Mucosa of gallbladder (tissue), 1 donor: ENCODE results near the gene ANKRD34B. TPM values are rescaled to one million over a fixed set of nuclear protein-coding genes. Genes with fewer than 3 reads are reported as not detected.
"Not testable (repeated sequence)": the region's sequence is repeated elsewhere in the genome, so short reads cannot be mapped to it uniquely, and the experiment has no call there.

ENCODE experiments used
- DNase-seq: peaks from one replicate; pipeline ENCODE4 v3.0.0-alpha.2; 2020; ENCODE audit warnings: low spot score
- total RNA-seq: library from RNA; stranded (reverse); gene quantifications from one replicate; pipeline ENCODE4 v1.2.1, GENCODE V29; 2021
- donor health status: DM: no; HTN: no; CAD: no.

ANKRD34B gene
- not detected for total RNA-seq

DNA sequence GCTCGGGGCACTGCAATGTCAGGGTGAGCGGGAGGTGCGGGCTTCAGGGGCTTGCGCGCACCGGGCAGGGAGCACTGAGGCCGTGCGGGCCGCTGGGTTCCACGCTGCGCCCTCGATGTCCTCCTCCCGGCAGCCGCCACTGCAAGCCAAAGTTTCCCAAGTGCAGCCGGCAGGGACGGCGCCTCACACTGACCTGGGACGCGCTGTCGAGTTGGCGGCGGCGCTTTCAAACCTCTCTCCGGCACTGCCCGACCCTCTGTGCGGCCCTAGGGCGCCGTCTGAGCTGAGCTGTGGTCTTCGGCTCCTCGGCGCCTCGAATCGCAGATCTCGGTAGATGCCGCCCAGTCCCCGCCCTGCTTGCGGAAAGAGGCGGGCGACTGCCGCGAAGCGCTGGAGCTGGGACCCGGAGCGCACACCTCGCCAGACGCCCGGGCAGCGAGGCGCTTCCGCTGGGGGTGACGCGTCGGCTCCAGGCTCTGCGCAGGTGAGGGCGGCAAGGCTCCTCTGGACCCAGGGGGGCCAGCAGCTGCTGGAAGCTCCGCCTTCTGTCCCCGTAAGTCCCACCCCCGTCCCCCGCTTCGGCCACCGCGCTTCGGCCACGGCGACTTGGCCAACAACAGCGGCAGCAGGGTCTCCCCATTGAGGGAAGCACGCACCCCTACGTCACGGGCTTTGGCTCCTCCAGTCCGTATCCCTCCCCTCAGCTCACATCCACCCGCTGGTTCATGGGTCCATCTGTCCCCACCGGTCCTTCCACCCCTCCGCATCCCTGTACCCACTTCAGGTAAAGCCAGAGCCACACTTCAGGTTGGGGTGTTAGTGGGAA is at the start of gene ANKRD34B:
ANKRD34B (minus strand) TSS at position 320 of the 826 bp plus-strand sequence. CDS start 10,261 bp downstream, outside the sequence.
- no peak for DNase-seq

DNA sequence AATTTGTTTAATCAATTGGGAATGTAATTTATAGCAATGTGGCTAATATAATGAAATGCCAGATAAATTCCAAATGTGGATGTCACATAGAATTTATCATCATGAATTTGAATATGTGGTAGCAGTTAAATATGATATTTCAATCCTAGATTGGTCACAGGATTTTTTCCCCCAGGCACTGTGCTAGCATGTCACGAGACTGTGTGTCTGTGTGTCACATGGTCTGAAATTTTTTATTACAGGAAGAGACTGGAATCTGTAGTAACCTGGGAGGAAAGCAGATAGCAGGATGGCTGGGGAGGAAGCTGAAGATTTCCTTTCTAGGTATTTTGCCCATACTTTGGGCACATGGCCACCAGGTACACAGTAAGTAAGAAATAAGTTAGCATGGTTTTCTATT is 49.0 kb upstream of the ANKRD34B start:
- DNase-seq = no peak

DNA sequence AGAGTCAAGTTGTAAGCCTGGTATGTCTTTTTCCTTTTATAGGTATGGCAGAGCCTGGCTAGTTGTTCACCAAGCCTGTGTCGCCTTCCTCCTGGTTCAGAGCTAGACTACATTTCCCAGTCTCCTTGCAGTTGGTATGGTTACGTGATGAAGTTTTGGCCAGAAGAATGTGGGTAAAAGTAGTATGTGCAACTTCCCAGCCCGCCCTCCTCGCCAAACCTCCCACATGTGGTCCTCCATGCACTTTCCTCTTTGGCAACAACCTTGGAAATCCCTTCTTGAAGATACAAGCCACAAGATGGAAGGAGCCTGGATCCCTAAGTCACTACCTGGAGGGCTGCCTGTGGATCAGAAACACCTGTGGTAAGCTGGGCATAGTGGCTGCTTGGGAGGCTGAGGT is 48.4 kb upstream of the ANKRD34B start:
- no peak for DNase-seq

DNA sequence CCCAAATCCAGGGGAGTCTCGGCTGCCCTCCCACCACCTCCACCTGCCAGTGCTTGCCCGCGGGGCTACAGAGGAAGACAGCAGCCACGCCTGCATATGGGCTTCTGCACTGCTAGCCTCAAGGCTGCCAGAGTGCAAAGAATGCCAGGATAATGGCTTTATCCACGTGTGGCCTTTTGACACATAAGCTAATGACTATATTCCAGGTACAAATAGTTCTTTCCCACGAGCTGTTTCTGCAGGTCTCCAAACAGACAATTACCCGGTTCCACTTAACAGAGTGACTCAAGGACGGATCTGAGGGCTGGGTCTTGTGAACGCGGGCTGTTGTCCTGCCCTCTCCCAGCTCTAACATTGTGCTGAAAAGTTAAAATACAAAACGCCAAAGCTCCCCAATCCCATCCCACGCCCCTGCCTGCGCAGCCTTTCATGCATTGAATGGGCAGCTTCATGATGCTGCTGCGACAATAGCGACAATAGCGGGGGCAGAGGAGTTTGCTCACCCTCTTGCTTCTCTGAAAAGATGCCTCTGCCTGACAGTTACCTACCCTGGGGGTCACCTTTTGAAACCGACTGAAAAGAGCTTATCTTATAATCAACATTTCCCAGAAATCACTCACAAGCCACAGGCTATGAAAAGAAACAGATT is 45.3 kb upstream of the ANKRD34B start:
- no peak for DNase-seq

DNA sequence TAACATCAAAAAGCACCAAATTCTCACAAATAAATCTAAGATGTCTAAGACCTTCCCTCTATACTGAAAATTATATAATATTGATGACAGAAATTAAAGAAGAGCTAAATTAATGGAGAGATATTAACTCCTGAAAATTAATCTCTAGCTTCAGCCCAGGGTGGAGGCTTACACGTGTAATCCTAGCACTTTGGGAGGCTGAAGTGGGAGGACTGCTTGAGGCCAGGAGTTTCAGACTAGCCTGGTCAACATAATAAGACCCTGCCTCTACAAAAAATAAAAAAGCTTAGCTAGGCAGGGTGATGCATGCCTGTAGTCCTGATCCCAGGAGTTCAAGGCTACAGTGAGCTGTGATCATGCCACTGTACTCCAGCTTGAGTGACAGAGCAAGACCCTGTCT is 39.6 kb upstream of the ANKRD34B start:
- no peak for DNase-seq

DNA sequence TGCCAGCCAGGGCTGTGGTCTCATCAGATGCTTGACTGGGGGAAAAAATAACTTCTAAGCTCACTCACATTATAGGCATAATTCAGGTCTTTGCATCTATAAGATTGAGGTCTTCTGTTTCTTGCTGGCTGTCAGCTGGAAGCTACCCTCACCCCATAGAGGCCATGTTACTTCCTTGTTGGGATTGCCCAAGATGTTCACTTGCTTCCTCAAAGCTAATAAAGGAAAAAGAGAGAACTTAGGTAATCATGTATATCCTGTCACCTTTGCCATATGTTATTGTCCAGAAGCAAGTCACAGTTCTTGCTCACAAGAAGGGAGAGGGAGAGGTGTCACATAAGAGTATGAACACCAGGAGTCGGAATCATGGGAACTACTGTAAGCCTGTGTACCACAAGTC is 38.7 kb upstream of the ANKRD34B start:
- DNase-seq = no peak

DNA sequence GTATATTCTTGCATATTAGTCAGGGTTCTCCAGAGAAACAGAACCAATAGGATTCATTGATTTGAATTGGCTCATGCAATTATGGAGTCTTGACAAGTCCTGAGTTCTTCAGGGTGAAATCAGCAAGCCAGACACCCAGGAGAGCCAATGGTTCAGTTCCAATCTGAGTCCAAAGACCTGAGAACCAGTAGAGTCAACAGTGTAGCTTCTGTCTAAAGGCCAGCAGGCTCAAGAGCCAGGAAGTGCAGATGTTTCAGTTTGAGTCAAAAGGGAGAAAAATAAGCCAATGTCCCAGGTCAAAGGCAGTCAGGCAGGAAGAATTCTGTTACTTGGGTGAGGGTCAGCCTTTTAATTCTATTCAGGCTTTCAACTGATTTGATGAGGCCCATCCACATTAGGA is 37.8 kb upstream of the ANKRD34B start:
- no peak for DNase-seq

DNA sequence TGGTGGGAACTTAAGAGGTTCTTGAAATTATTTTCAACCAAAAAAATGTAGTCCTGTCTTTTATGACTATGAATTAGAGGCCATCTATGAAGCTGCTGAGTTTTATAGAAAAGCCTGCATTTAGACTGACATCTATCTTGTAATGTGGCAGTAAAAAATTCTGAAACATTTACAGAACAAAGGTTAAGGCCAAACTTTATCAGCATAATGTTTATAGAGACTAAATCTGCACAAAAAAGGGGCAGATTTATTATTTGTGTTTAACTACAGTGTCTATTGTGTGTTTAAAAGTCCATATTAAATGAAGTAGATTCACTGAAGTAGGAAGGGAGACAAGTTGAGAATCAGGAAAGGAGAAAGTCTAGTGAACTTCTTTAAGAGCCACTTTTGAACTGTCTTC is 37.3 kb upstream of the ANKRD34B start:
- no peak for DNase-seq

DNA sequence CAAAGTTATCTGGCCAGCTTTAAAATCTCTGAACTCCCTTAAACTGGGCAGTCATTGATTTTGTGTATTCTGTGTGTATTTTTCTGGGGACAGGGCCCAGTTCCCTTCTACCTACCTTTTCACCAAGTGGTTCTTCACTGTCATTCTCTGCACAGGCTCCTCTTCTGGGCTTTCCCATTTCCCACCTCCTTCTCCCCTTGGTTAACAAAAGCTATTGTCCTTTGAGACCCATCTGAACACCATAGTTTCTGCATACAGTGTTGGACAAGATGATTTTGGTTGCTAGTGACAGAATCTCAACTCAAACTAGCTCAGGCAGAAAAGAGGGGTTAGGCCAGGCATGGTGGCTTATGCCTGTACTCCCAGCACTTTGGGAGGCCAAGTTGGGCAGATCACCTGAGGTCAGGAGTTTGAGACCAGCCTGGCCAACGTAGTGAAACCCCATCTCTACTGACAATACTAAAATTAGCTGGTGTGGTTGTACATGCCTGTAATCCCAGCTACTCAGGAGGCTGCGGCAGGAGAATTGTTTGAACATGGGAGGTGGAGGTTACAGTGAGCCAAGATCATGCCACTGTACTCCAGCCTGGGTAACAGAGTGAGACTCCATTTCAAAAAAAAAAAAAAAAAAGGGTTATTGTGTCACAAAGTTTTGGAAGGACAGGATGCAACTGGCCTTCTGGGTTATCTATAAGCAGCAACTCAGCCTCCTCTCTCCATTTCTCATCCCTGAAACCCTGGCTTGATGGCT is 31.0 kb upstream of the ANKRD34B start:
- DNase-seq = no peak

DNA sequence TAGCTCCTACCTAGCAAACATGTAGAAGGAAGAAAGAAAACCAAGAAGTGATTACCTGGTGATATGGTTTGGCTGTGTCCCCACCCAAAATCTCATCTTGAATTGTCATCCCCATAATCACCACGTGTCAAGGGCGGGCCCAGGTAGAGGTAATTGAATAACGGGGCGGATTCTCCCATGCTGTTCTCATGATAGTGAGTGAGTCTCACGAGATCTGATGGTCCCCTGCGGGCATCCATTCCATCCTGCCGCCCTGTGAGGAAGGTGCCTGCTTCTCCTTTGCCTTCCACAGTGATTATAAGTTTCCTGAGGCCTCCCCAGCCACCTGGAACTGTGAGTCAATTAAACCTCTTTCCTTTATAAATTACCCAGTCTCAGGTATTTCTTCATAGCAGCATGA is 27.4 kb upstream of the ANKRD34B start:
- DNase-seq = no peak

DNA sequence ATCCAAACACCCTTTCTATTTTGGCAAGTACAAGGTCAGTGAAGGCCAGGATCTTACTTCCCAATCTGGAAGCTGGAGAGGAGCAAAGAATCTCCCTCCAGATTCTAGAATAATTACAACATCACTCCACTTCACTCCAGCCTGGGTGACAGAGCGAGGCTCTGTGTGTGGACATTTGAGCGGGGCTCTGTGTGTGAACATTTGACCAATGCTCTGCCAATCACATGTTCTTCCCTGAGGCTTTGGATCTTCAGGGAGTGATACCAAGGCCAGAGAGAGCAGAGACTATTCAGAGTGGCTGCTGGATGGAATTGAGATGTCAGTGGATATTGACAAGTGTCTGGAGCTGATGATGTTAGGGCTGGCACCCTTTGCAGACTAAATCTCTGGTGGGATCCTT is 24.7 kb upstream of the ANKRD34B start:
- no peak for DNase-seq

DNA sequence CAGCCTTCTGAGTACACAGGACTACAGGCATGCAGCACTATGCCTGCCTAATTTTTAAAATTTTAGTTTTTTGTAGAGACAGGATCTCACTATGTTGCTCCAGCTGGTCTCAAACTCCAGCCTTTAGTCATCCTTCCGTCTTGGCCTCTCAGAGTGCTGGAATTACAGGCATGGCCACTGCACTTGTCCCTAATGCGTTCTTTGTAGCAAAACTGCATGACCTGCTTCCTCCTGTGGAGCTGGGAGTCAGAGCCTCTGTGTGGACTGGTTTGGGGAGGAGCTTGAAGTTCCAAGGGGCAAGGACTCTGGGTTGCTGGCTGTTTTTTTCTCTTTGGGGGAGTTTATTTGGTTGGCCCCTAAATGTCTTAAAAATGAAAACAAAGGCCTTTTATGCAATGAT is 22.7 kb upstream of the ANKRD34B start:
- DNase-seq = no peak

DNA sequence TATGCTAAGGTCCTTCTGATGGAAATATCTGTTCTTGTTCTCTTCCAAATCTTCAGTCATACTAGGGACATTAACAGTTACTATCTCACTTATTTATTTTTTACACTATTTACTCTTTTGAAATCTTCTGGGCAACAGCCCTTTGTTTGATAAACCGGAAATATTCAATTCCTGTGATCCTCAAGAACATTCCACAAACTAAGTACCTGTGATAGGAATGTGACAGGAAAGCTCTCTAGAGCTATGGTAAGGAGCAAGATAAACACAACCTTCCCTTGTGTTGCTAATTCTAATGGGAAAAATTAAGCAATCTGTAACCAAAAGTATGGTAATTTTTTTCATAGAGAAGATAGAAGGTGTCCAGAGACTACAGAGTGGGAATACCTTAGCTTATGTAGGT is 22.0 kb upstream of the ANKRD34B start:
- DNase-seq = no peak

DNA sequence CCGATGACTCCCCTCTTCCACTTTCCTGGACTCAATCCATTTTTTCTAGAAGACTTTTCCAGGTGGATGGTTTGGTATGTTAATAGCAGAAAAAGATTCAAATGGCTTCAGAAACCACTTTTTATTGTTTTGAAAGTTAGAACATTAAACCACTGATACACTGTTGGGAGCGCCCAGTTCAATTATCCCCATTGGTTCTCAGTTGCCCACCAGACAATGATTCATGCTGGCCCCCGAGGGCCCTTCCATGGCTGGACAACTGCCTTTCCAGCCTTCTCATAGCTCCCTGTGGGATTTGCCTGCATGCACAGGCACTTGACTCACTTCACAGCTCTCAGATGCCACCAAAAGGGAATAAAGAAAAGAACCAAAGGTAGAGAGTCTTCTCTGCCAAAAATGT is 21.3 kb upstream of the ANKRD34B start:
- DNase-seq = no peak

DNA sequence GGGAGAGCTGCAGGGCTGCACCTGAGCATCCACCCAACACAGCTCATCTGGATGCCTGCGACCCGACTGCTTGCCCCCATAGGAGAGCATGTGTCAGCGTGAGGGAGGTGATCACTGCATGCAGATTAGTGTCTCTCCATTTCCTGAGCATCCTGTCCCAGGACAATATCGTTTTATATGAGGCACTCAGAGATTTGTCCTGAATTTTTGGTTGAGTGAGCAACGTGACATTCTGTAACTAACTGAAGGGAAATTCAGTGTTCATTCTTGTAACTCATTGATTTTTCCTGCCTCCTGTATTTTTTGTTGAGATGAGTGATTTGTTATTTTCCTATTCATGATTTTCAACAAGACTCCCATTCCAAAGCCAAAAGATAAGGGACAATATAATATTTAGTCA is 20.7 kb upstream of the ANKRD34B start:
- no peak for DNase-seq

DNA sequence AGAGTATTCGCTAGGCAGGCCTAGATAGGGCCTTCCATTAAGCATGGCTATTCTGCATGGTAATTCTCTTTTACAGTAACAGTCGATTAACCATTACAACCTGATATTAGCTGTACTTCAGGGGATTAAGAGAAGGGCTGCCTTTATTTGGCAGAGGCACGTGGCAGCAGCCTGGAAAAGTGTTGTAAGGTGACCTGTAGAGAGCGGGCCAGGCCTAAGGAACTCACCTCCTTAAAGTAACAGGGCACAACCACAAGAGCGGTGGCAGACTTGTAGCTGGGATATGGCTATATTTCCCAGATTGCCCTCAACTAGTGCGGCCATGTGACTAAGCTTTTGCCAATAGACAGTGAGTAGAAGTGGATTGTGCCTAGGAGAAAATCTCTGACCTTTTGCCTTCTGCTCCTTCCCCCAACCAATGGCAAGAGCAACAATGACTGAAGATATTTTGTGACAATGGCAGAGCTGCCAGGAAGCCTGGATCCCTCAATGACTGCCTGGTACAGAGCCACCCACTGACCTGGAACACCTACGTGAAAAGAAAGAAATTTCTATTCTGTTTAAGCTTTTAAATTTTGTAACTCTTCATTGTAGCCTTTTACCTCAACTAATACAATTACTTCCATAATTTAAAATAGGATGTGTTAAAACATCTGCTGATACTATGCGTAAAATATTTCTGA is 18.9 kb upstream of the ANKRD34B start:
- no peak for DNase-seq

DNA sequence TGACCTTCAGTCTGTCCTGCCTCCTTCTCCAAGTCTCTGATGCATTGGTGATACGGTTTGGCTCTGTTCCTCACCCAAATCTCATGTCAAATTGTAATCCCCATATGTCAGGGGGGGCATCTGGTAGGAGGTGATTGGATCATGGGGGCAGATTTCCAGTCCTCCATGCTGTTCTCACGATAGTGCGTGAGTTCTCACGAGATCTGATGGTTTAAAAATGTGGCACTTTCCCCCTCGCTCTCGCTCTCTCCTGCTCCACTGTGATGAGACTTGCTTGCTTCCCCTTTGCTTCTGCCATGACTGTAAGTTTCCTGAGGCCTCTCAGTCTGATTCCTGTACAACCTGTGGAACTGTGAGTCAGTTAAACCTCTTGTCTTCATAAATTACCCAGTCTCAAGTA is 14.7 kb upstream of the ANKRD34B start:
- no peak for DNase-seq

DNA sequence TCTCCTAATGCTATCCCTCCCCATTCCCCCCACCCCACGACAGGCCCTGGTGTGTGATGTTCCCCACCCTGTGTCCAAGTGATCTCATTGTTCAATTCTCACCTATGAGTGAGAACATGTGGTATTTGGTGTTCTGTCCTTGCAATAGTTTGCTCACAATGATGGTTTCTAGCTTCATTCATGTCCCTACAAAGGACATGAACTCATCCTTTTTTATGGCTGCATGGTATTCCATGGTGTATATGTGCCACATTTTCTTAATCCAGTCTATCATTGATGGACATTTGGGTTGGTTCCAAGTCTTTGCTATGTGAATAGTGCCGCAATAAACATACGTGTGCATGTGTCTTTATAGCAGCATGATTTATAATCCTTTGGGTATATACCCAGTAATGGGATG is 10.2 kb upstream of the ANKRD34B start:
- DNase-seq = not testable (repeated sequence)

DNA sequence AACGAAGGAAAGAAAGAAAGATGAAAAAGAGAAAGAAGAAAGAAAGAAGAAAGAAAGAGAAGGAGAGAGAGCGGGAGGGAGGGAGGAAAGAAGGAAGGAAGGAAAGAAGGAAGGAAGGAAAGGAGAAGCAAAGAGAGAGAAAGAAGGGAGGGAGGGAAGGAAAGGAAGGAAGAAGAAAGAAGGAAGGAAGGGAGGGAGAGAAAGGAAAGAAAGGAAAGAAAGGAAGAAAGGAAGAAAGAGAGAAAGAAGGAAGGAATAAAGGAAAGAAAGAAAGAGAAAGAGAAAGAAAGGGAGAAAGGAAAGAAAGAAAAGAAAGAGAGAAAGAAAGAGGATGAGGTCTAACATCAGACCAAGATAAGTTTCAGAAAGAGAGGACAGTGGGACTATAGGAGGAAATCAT is 9.0 kb upstream of the ANKRD34B start:
- DNase-seq = no peak

DNA sequence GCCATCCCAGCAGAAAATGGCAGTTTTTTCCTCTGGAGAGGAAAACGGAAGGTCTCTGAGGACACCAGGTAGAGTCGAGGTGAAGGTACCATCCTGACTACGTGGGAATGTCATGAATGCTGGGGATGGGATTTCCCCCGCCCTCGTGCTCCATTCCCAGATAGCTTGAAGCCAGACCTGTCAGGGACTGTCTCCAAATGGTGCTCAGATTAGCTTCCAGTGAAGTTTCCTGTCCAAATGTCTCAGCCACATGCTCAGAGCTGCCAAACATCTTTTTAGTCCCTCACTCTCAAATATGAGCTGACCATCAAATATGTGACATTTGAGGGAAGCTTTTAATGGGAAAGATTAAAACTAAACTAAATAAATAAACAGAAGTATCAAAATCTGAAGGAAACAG is 7.6 kb upstream of the ANKRD34B start:
- no peak for DNase-seq

DNA sequence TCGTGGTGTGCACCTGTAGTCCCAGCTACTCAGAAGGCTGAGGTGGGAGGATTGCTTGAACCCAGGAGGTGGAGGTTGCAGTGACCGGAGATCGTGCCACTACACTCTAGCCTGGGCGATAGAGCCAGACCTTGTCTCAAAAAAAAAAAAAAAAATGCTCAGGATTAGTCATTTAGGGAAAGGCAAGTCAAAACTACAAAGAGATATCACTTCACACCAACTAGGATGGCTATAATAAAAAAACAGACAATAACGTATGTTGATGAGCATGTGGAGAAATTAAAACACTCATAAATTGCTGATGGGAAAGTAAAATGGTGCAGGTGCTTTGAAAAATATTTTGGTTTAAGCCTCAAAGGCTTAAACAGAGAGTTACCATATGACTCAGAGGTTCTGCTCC is 6.3 kb upstream of the ANKRD34B start:
- no peak for DNase-seq

DNA sequence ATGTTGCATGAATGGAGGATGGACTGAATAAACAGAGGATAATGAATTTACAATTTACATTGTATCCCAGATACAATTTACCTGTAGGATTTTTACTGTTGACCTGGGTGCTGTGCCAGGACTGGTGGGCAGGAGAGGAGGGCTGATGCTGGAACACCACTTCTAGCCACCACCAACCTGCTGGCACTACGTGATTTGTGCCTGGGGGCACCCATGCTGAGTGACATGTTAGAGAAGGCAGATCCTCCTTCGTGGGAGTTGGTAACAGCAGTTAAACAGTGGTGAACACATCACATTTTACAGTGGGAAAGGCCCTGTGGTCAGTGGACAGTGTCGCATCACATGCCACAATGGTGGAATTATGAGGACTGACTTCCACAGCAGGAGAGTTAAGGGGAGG is 3.0 kb upstream of the ANKRD34B start:
- DNase-seq = no peak
